CD4-positive, alpha-beta memory T cell (primary cell): ENCODE results near the gene CCDC158. TPM values are rescaled to one million over a fixed set of nuclear protein-coding genes. Genes with fewer than 3 reads are reported as not detected.

ENCODE experiments used
- CTCF ChIA-PET: fragments of 350-600 bp; sonication (Branson Sonifier 250); formaldehyde crosslinking; loops from one replicate; lab custom pipeline; 2021; ENCODE audit warnings: inconsistent platforms; ENCODE audit not compliant: partially characterized antibody; lab: Charles Lee
- POLR2A ChIA-PET: fragments of 350-600 bp; sonication (Branson Sonifier 250); formaldehyde crosslinking; loops from one replicate; lab custom pipeline; 2021; ENCODE audit not compliant: partially characterized antibody; lab: Charles Lee
- DNase-seq, 5 donors: peaks; one replicate each; pipeline versions ENCODE4 v3.0.0 to v3.0.0-alpha.2; 2020 to 2022; ENCODE audit warnings: mixed read lengths in 1 of 5
- H3K27ac ChIP-seq: one replicate; pipeline ENCODE4 v1.7.0; 2013; ENCODE audit warnings: low read depth, low read length
- H3K27me3 ChIP-seq: 2 replicates; pipeline ENCODE4 v1.7.0; 2013; ENCODE audit warnings: mild to moderate bottlenecking, low read length, moderate library complexity; ENCODE audit not compliant: insufficient read depth
- H3K36me3 ChIP-seq: 2 replicates; pipeline ENCODE4 v1.7.0; 2013; ENCODE audit warnings: mild to moderate bottlenecking, low read length, moderate library complexity; ENCODE audit not compliant: insufficient read depth
- H3K4me1 ChIP-seq: 2 replicates; pipeline ENCODE4 v1.7.0; 2013; ENCODE audit warnings: mild to moderate bottlenecking, low read length, moderate library complexity; ENCODE audit not compliant: insufficient read depth
- H3K4me3 ChIP-seq, 2 donors: one replicate each; pipeline ENCODE4 v1.7.0; 2013; ENCODE audit warnings: low read length in 2 of 2, mild to moderate bottlenecking in 1 of 2
- H3K9me3 ChIP-seq, 2 donors: one replicate each; pipeline ENCODE4 v1.7.0; 2013; ENCODE audit warnings: low read length in 2 of 2, control low read depth in 1 of 2; ENCODE audit not compliant: control insufficient read depth in 1 of 2
- H3K27ac Mint-ChIP-seq, 7 donors: one replicate each; pipeline ENCODE4 v1.8.0; 2020 to 2021; ENCODE audit warnings: mixed read lengths in 7 of 7, mild to moderate bottlenecking in 6 of 7, inconsistent platforms in 3 of 7, moderate library complexity in 3 of 7
- H3K27me3 Mint-ChIP-seq, 2 donors: one replicate each; pipeline ENCODE4 v1.8.0; 2020 to 2021; ENCODE audit warnings: mixed read lengths in 2 of 2
- H3K36me3 Mint-ChIP-seq, 2 donors: one replicate each; pipeline ENCODE4 v1.8.0; 2020 to 2021; ENCODE audit warnings: mixed read lengths in 2 of 2, inconsistent platforms in 1 of 2, mild to moderate bottlenecking in 1 of 2
- H3K4me1 Mint-ChIP-seq, 4 donors: one replicate each; pipeline ENCODE4 v1.8.0; 2020 to 2021; ENCODE audit warnings: mixed read lengths in 4 of 4, mild to moderate bottlenecking in 1 of 4
- H3K4me3 Mint-ChIP-seq, 8 donors: one replicate each; pipeline ENCODE4 v1.8.0; 2020 to 2021; ENCODE audit warnings: mixed read lengths in 8 of 8, mild to moderate bottlenecking in 7 of 8, moderate library complexity in 6 of 8, inconsistent platforms in 3 of 8
- H3K9me3 Mint-ChIP-seq, 8 donors: one replicate each; pipeline ENCODE4 v1.8.0; 2020 to 2021; ENCODE audit warnings: mixed read lengths in 8 of 8, mild to moderate bottlenecking in 5 of 8, inconsistent platforms in 3 of 8, moderate library complexity in 1 of 8
- intact Hi-C: fragments of 100-400 bp; cut with micrococcal nuclease; formaldehyde crosslinking; loops from one replicate; pipeline ENCODE4 v1.15.1; 2023
- polyA plus RNA-seq, 2 donors: library from polyadenylated mRNA; unstranded; fragments of 300-500 nt; fragmentation: Illumina TruSeq; gene quantifications; one replicate each; pipeline ENCODE4 v1.2.3, GENCODE V29; 2021
- total RNA-seq, 2 experiments: library from RNA; stranded (reverse); gene quantifications; one replicate each; pipeline ENCODE4 v1.2.3, GENCODE V29; 2021

Gene CCDC158
- total and polyA plus RNA-seq, 4 experiments from 2014 or later = not detected

DNA sequence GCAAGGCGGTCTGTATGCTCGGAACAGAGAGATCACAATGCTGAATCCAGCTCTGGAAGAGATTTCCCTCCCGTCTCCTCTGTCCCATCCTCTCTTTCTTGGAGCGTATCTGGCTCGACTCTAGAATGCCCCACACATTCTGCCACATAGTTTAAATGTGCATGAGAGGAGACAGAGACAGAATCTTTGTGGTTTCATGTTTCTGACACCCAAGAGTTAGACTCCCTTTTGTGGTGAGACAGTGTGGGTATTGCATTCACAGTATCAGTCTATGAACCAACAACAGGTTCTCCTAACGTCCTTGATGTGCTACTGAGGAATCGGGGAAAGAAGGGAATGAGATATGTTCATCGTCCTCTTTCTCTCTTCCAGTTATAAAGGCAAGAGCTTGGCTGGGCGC lies 144.1 kb downstream of the CCDC158 start:
- Histone ChIP-seq H3K27ac (no peak overlapping the region), H3K4me1 (no peaks in the 10 kb centered on the region), H3K36me3 (no peaks in the 10 kb centered on the region), H3K27me3 (no peaks in the 10 kb centered on the region), H3K9me3 (no peaks in the 10 kb centered on the region), H3K4me3 (no peak overlapping the region)
- Mint-ChIP-seq H3K4me1 (peaks cover 0 to 4% (median under 1%) of the 10 kb centered on the region in 4 donors), H3K36me3 (no peaks in the 10 kb centered on the region), H3K9me3 (no peaks in the 10 kb centered on the region), H3K4me3 (no peak overlapping the region), H3K27ac (no peak overlapping the region), H3K27me3 (peaks cover 5 to 15% of the 10 kb centered on the region in 2 donors)
- DNase-seq = no peak
- intact Hi-C loops = no loop called here
- POLR2A ChIA-PET = interaction anchor here (0.7 kb wide), 1 partner anchor 41 kb away, joined by 3 read pairs; no protein-coding TSS in a partner anchor
- CTCF ChIA-PET = interaction anchor here (2.4 kb wide), 1 partner anchor 97 kb away, joined by 7 read pairs; no protein-coding TSS in a partner anchor

- Histone ChIP-seq H3K27ac (no peak overlapping the region), H3K4me3 (no peak overlapping the region), H3K4me1 (no peaks in the 10 kb centered on the region), H3K36me3 (no peaks in the 10 kb centered on the region), H3K9me3 (no peaks in the 10 kb centered on the region), H3K27me3 (no peaks in the 10 kb centered on the region)
- Mint-ChIP-seq H3K4me3 (no peak overlapping the region), H3K36me3 (no peaks in the 10 kb centered on the region), H3K9me3 (no peaks in the 10 kb centered on the region), H3K4me1 (peaks cover 0 to 4% (median under 1%) of the 10 kb centered on the region in 4 donors), H3K27ac (no peak overlapping the region), H3K27me3 (peaks cover 5 to 16% of the 10 kb centered on the region in 2 donors)
- intact Hi-C loops = no loop called here
- CTCF ChIA-PET = interaction anchor here (1.0 to 1.1 kb wide), 2 partner anchors 21 to 96 kb away, joined by 3 read pairs; no protein-coding TSS in a partner anchor
- DNase-seq = no peak
- POLR2A ChIA-PET = no interaction called here
These were observed 145.3 kb downstream of the CCDC158 start for GRCh38 chr4:76275486-76276124.

DNA sequence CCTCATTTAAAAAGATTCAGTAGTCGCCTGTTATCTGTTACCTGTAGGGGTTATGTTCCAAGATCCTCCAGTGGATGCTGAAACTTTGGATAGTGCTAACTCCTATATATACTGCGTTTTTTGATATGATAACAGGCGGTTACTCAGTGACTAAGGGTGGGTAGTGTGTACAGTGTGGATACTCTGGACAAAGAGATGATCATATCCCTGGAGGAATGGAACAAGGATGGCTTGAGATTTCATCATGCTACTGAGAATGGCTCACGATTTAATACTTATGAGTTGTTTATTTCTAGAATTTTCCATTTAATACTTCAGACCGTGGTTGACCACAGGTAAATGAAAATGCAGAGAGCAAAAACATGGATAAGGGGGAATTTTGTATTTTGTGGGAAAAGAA lies 147.9 kb downstream of the CCDC158 start:
- POLR2A ChIA-PET = no interaction called here
- Histone ChIP-seq H3K36me3 (no peaks in the 10 kb centered on the region), H3K4me1 (no peaks in the 10 kb centered on the region), H3K27ac (no peak overlapping the region), H3K27me3 (no peaks in the 10 kb centered on the region), H3K9me3 (no peaks in the 10 kb centered on the region), H3K4me3 (no peak overlapping the region)
- Mint-ChIP-seq H3K9me3 (no peaks in the 10 kb centered on the region), H3K4me1 (no peaks in the 10 kb centered on the region), H3K36me3 (no peaks in the 10 kb centered on the region), H3K4me3 (no peak overlapping the region), H3K27ac (no peak overlapping the region), H3K27me3 (peaks cover 3 to 16% of the 10 kb centered on the region in 2 donors)
- intact Hi-C loops = no loop called here
- CTCF ChIA-PET = no interaction called here
- no peak for DNase-seq

- H3K27me3 Mint-ChIP-seq = peaks cover 3 to 16% of the 10 kb centered on the region in 2 donors
- H3K4me3 Mint-ChIP-seq = no peak overlapping the region
- ChIA-PET CTCF (no interaction called here), POLR2A (no interaction called here)
- Histone ChIP-seq H3K27ac (no peak overlapping the region), H3K4me3 (no peak overlapping the region), H3K36me3 (no peaks in the 10 kb centered on the region), H3K4me1 (no peaks in the 10 kb centered on the region), H3K27me3 (no peaks in the 10 kb centered on the region), H3K9me3 (no peaks in the 10 kb centered on the region)
- no peak overlapping the region for H3K27ac Mint-ChIP-seq
- no peaks in the 10 kb centered on the region for H3K36me3 Mint-ChIP-seq
- intact Hi-C loops = no loop called here
- no peaks in the 10 kb centered on the region for H3K4me1 Mint-ChIP-seq
- no peaks in the 10 kb centered on the region for H3K9me3 Mint-ChIP-seq
- no peak for DNase-seq
These were observed 148.4 kb downstream of the CCDC158 start for GRCh38 chr4:76272582-76272981.

GRCh38 chr4:76272073-76272472 lies 148.9 kb downstream of the CCDC158 start:
- H3K9me3 Mint-ChIP-seq = no peaks in the 10 kb centered on the region
- H3K4me3 ChIP-seq = no peak overlapping the region
- no peaks in the 10 kb centered on the region for H3K27me3 ChIP-seq
- peaks cover 1 to 16% of the 10 kb centered on the region in 2 donors for H3K27me3 Mint-ChIP-seq
- CTCF ChIA-PET = no interaction called here
- no peaks in the 10 kb centered on the region for H3K36me3 ChIP-seq
- H3K4me1 Mint-ChIP-seq = no peaks in the 10 kb centered on the region
- no peak overlapping the region for H3K4me3 Mint-ChIP-seq
- no peak overlapping the region for H3K27ac Mint-ChIP-seq
- intact Hi-C loops = no loop called here
- POLR2A ChIA-PET = no interaction called here
- no peaks in the 10 kb centered on the region for H3K36me3 Mint-ChIP-seq
- H3K9me3 ChIP-seq = no peaks in the 10 kb centered on the region
- no peaks in the 10 kb centered on the region for H3K4me1 ChIP-seq
- no peak for DNase-seq
- H3K27ac ChIP-seq = no peak overlapping the region

DNA sequence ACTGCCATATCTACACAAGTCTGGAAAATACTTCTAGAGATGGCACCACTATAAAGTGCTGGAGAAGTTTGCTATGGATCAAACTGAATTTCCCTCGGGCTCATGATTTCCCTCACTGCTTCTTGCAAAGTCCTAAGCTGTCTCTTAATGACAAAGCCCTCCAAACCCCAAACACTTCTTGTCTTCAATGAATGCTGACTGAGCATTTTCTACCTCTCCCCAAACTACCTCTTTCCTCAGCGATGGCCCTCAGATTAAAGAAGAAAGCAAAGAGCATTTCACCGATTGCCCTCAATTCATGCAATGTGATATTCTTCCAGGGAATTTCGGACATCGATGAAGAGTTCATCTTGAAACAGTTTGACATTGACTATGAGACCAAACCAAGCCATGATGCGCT lies 149.7 kb downstream of the CCDC158 start:
- H3K4me3 Mint-ChIP-seq = no peak overlapping the region
- Histone ChIP-seq H3K36me3 (no peaks in the 10 kb centered on the region), H3K4me3 (no peak overlapping the region), H3K9me3 (no peaks in the 10 kb centered on the region), H3K4me1 (no peaks in the 10 kb centered on the region), H3K27me3 (no peaks in the 10 kb centered on the region), H3K27ac (no peak overlapping the region)
- DNase-seq = no peak
- POLR2A ChIA-PET = no interaction called here
- H3K4me1 Mint-ChIP-seq = no peaks in the 10 kb centered on the region
- H3K27ac Mint-ChIP-seq = peak overlapping the region in 1 of 7 donors; percentile 38
- intact Hi-C loops = no loop called here
- no peaks in the 10 kb centered on the region for H3K36me3 Mint-ChIP-seq
- H3K27me3 Mint-ChIP-seq = peaks cover 1 to 16% of the 10 kb centered on the region in 2 donors
- no peaks in the 10 kb centered on the region for H3K9me3 Mint-ChIP-seq
- CTCF ChIA-PET = no interaction called here

DNA sequence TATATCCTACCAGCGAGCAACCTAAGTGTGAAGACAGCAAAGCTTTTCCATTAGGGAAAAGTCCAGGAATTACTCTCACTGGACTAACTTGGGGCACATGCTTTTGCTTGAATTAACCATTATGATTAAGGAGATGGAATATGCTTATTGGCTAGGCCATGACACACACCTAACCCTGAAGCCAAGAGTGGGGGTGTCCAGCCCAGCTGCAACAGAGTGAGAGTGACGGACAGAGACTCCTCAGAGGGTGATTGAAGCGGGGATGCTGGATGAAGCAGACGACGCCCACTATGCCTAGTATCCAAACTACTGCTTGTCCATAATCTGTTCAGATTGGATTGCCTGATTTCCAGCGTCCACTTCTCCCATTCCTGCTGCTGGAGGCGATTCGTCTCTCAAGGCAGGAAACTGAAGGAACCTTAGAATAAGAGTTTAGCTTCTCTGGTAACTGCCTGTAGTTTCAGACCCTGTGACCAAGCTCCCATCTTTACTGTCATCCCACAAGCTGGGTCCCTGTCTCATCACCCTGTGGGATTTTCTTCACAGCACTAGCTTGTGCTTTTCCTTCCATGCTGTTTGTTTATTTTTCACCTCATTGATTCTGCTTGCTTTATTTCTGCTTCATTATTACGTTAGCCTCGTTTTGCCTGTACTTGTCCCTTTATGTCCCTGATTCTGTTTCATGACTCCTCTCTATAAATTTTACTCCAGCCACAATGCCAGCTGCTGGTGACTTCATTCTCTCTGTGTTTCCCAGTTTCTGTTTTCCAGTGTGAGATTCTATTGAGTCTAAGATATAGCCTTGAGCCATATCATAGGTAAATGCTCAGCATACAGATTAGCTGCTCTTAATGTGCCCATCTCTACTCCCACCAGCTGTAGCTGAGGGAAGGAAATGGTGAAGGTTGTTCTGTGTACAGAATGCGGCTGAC lies 150.4 kb downstream of the CCDC158 start:
- H3K4me1 ChIP-seq = no peaks in the 10 kb centered on the region
- H3K27me3 ChIP-seq = no peaks in the 10 kb centered on the region
- H3K27ac Mint-ChIP-seq = peak overlapping the region in 1 of 7 donors; percentile 14
- no peak overlapping the region for H3K4me3 Mint-ChIP-seq
- H3K27ac ChIP-seq = no peak overlapping the region
- no peak for DNase-seq
- POLR2A ChIA-PET = interaction anchor here (0.6 kb wide), 1 partner anchor 42 kb away, joined by 3 read pairs; no protein-coding TSS in a partner anchor
- no peaks in the 10 kb centered on the region for H3K36me3 Mint-ChIP-seq
- CTCF ChIA-PET = interaction anchor here (1.4 to 1.7 kb wide), 2 partner anchors 9 to 18 kb away, joined by 4 to 6 read pairs; no protein-coding TSS in a partner anchor
- H3K9me3 Mint-ChIP-seq = no peaks in the 10 kb centered on the region
- no peaks in the 10 kb centered on the region for H3K36me3 ChIP-seq
- intact Hi-C loops = no loop called here
- no peaks in the 10 kb centered on the region for H3K9me3 ChIP-seq
- H3K27me3 Mint-ChIP-seq = peaks cover 0 to 11% of the 10 kb centered on the region in 2 donors
- no peak overlapping the region for H3K4me3 ChIP-seq
- H3K4me1 Mint-ChIP-seq = no peaks in the 10 kb centered on the region
